Nucleus accumbens (tissue), 56 donors: ENCODE data around the gene F10.

Experiments
- DNase-seq, 56 donors: peaks; one replicate each; lab custom pipeline; 2025; lab: John Stamatoyannopoulos, UW

F10 gene

DNA sequence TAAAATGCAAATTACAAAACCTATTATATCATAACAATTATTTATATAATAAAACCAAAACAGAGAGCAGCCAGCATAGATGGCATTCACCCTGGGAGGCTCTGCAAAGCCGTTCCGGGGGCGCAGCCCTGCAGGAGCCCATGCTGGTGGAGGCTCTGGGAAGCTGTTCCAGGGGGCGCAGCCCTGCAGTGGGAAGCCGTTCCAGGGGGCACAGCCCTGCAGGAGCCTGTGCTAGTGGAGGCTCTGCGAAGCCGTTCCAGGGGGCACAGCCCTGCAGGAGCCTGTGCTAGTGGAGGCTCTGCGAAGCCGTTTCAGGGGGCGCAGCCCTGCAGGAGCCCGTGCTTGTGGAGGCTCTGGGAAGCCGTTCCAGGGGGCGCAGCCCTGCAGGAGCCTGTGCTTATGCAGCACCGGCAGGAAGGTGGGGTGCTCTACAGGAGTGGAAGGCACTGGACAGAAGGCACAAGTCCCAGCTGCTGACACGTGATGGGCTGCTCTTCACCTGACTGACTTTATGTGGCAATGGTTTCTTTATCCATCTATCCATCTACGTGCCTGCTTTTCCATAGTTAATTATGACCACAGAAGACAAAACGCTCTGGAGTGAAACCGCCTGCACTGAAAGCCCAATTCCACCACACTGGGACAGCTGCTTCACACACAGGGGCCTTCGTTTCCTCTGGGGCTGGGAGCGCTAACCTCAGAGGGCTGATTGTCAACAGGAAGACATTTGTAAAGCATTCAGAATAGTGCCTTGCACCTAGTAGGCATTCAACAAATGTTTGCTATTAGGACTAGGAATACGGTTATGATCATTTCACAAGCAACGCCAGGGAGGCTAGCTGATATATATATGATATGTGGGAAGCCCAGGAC lies 62.2 kb downstream of the F10 start:
- DNase-seq, result no peak

DNA sequence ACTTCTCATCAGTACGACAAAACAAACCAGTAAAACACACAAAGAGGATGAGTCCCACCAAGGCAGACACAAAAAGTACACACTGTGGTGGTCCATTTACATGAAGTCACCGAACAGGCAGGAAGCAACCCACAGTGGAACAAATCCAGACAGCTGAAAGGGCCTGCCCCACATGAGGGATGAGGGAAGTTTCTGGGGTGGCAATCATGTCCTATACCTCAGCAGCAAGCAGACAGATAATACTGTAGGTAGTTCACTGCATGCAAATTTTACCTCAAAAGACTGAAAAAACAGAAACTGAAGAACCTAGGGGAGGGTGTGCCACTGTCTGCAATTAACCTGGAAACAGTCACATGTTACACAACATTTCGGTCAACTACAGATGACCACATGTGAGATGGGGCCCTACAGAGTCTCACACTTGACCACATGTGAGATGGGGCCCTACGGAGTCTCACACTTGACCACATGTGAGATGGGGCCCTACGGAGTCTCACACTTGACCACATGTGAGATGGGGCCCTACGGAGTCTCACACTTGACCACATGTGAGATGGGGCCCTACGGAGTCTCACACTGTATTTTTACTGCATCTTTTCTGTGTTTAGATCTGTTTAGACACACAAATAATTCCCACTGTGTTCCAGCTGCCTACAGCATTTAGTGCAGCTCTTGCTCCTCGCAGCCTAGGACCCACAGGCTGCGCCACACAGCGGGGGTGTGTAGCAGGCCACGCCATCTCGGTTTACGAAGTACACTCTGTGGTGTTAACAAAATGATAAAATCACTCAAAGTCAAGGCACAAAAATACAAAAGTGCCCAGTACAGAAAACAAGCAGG lies 63.7 kb downstream of the F10 start:
- no peak for DNase-seq

DNA sequence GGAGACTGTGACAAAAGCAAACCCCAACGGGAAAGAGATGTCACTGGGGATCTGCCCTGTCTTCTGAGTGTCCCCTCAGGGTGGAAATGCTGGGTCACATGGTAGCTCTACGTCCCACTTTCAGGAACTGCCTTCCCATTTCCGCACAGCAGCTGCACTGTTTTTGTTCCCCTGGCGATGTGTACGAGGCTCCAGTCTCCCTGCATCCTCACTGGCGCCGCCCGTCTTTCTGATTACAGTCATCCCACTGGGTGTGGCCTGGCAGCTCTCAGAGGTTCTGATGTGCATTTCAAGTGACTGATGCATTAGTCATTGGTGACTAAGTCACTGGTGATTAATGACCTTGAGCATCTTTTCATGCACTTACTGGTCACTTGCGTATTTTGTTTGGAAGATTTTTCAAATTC lies 64.7 kb downstream of the F10 start:
- peak in 49 of 56 donors; percentile 16 to 89 (median 52) for DNase-seq

GRCh38 chr13:113187883-113188665 lies 65.5 kb downstream of the F10 start:
- no peak for DNase-seq

GRCh38 chr13:113190181-113190580 lies 67.6 kb downstream of the F10 start:
- no peak for DNase-seq

GRCh38 chr13:113192279-113192678 lies 69.7 kb downstream of the F10 start:
- no peak for DNase-seq

GRCh38 chr13:113192902-113193301 lies 70.3 kb downstream of the F10 start:
- DNase-seq, result no peak

DNA sequence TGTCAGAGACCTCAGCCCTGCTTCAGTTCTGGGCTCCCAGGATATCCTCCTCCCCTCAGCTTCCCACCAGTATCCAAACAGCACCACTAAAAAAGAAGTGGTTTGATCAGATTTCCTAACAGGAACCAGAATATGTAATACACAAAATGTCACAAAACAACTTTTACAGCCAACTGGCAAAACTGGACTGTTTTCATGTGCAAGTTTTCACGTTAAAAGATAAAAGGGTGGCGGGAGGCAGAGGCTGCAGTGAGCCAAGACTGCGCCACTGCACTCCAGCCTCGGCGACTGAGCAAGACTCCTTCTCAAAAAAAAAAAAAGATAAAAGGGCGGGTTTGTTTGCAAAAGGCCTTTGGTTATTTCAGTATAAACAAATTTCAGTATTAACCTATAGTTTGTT lies 72.8 kb downstream of the F10 start:
- no peak for DNase-seq

GRCh38 chr13:113196970-113197737 lies 74.6 kb downstream of the F10 start:
- DNase-seq, result no peak
